Measurements from ENCODE around the gene CYREN.
"Not testable (repeated sequence)": the region's sequence is repeated elsewhere in the genome, so short reads cannot be mapped to it uniquely, and the experiment has no call there.

CYREN gene

DNA sequence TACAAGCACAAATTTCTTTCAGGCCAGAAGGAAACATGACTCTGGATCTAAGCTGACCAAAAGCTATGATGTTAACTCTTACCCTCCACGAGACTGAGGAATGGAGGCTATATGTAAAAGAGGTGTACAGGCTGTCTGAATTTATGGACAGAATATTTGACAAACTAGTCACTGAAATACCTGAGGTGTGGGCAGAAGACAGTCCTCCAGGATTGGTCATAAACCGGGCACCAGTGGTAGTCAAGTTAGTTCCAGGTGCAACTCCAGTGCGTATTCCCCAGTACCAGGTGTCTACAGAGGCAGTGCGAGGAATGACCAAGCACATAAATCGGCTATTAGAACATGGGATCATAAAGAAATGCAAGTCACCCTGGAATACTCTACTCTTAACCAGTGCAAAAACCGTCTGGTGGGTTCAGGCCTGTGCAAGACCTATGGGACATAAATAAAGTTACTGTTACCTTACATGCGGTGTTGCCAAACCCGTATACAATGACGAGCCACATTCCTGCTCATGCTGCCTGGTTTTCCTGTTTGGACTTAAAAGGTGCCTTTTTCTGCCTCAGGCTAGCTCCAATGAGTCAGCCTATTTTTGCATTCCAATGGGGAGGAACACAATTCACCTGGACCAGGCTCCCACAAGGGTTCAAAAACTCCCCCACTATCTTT, 6.7 kb upstream of the CYREN start:
- DNase-seq (ENCODE audit: low read depth) = no peak

DNA sequence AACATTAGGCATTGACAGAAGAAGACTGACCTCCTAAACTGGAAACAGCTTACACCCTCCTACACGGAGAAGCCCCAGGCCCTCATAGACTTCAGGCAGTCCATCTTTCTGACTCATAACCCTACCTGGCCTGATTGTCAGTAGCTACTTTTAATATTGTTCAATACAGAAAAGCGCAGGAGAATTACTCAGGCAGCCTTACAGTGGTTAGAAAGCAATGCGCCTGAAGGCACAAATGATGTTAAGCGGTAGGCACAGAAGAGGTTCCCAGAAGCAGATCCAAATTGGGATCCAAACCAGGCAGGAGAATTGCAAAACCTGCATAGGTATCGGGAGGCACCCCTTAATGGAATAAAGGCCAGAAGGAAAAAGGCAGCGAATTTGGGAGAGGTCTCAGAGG, 5.4 kb upstream of the CYREN start:
- DNase-seq (ENCODE audit: low read depth) = no peak

DNA sequence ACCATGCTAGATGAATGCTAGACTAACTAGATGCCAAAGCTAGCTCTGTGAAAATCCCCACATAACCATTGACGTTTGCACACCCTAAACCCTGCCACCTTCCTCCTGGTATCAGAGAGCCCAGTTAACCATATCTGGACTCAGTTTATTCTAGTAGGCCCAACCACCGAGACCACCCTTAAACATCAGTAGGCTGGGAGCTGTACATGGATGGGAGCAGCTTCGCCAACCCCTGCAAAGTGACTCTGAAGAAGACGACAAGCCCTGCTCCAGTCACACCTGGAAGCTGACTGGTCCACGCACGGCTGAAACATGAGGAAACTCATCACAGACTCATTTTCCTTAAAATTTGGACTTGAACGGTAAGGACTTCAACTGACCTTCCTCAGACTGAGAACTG, 4.4 kb upstream of the CYREN start:
- no peak for DNase-seq (ENCODE audit: low read depth)

DNA sequence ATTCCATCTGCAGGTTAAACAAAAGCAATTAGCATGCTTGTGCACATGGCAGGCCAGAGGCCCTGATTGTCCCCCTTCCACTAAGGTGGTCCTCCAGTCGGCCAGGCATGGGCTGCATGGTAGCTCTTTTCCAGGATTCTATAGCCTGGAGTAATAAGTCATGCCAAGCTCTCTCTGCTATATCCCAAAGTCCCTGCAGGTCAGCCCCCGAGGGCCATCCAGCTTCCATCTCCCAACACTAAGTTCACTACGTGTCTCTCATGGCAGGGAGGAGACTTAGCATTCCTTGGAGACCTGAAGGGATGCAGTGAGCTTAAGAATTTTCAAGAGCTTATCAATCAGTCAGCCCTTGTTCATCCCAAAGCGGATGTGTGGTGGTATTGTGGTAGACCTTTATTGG, 3.4 kb upstream of the CYREN start:
- DNase-seq (ENCODE audit: low read depth) = not testable (repeated sequence)

DNA sequence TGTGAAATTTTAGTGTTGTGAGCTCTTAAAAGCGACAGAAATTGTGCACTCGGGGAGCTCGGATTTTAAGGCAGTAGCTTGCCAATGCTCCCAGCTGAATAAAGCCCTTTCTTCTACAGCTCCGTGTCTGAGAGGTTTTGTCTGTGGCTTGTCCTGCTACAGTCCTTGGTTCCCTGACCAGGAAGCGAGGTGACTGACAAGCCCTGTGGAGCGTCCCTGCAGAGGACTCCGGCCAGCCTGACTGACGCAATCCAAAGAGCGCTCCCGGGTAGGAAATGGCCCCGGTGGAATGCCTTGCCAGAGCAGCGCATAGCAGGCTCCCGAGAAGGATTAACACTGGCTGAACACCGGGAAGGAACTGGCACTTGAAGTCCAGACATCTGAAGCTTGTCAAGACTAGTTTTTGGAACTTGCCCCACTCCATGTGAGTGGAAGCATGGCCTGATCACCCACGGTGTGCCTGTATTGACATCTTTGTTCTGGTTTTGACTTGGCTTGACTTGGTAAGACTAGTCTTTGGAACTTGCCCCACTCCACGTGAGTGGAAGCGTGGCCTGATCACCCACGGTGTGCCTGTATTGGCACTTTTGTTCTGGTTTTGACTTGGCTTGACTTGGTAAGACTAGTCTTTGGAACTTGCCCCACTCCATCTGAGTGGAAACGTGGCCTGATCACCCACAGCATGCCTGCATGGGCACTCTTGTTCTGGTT, 1.2 kb upstream of the CYREN start:
- not testable (repeated sequence) for DNase-seq (ENCODE audit: low read depth)

DNA sequence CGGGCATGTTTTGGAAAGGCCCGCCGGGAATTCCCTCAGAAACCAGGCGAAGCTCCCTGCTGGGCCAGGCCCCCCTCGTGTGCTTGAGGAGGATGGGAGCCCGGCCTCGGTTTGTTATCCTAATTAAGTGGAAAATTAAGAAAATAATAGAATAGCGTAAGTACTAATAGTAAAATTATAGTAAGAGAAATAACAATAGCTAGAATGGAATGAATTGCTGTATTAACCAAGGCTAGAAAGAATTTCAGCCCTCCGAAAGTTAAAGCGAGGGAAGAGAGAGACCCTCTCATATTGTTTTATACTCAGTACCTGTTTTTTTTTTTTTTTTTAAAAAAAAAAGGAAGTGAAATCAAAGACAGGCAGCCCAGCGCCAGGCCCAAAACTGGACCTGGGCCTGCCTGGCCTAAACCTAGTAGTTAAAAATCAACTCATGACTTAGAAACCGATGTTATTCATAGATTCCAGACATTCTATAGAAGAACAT, 533 bp upstream of the CYREN start:
- not testable (repeated sequence) for DNase-seq (ENCODE audit: low read depth)

DNA sequence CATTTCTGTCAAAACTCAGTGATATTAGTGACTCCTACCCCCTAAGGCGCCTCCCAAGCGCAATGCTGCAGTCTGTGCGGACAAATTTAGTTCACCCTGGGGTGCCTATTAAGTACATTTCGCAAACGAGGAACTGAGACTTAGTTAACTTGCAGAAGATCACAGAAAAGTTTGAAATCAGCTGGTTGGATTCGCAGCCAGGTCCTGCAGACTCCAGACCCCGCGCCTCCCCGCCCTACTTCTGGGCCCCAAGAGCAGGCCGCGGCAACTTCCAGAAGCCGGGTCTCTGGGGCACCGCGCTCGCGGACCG, 588 bp downstream of the CYREN start:
- no peak for DNase-seq (ENCODE audit: low read depth)

DNA sequence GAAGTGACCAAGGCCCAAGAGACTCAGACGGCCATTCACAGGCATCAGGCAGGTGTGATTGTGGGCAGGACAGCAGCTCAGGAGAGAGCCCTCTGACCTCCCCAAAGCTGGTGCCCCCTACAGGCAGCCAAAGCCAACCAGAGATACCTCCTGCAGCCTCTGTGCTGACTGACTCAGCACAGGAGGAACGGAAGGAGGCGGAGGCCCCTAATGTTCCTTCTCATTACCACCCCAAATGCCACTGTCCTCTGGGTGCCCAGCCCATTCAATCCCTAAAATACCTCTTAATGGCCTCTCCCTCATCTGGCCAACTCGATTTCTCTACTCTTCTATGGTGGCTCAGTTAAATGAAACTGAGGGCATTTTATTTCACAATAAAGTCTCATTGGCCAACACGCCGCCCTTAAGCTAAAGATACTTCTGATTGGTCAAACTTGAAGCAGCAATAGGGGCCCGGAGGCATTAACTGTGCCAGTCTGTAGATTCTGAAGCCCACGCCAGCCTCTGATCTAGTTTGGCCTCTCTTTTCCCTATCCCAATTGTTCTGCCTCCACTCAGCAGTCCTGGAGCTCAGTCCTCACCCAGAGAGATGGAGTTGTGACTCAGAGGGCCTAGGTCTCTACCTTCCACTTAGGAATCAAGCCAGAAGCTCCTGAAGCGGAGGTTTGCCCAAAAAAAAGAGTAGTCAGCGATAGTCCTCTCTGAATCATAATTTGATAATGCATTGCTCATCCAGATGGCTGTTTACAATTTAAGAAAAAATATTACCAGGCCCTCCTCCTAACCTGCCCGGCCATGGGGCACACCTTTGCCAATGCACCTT, 1.2 kb downstream of the CYREN start:
- peak; percentile 42 for DNase-seq (ENCODE audit: low read depth)

DNA sequence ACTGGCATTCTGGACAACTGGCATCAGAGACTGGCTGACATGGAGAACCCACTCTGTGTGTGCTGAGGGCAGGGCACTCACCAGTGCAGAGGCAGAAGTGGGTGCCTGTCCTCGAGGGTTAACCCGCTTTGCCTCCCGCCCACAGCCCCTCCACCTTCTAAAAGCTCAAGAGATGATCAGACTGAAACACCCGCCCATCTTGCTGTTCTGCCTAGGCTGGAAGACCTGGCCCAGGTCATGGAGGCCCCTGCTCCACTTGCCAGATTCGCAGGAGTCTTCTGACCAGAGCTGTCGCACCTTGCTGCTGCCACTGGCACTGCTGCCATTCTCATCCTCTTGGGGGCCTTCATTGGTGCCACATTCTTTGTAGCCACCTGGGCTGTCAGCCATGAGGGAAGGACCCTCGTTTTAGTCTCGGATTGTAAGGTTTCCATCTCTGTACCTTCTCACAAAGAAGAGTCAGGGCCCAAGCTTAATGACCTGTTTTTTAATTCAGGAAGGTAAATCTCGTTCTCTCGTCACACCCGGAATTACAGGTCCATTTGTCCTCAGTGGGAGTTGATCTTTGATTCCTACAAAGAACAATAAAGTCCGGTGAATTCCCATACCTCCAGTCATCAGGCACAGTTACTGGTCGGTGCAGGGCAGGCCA, 1.9 kb downstream of the CYREN start:
- DNase-seq (ENCODE audit: low read depth) = no peak

DNA sequence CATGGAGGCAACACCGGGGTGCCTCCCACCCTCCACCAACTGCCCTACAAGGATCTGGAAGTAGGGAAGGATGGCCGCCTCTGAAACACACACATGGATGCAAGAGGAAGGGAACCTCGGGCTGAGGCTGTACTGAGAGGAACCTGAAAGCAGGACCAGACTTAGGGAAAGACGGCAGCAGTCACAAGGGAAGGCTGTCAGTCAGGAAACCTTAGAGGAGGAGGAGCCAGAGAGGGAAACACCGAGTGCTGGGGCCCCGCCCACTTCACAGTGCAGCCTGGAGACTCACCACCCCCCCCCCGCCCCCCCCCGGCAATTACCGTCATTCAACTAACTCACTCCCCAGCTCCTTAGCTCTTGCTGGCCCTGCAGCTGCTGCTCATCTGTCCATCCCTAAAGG, 2.5 kb downstream of the CYREN start:
- no peak for DNase-seq (ENCODE audit: low read depth)

DNA sequence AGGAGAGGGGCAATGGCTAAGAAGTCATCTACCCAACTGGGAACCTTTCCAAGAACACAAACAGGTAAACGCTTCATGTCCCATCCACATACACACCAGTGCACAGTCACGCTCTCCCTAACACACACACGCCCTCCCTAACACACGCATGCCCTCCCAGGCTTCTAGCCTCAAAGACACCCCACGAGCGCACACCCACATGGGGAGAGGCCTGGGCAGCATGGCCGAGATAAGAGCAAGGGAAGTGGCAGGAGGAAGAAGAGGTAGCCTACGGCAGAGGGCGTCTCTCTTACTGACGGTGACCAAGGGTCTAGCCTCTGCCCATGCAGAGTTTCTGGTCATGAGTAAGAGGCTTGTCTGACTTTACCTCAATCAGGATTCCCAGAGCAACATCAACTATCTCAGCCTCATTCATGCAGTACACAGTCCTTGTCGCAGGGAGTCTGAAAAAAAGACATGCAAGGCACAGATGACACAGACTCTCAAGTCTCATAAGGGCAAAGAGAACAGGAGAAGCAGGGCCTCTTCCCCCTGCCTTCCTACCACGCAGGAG, 3.1 kb downstream of the CYREN start:
- DNase-seq (ENCODE audit: low read depth) = no peak

DNA sequence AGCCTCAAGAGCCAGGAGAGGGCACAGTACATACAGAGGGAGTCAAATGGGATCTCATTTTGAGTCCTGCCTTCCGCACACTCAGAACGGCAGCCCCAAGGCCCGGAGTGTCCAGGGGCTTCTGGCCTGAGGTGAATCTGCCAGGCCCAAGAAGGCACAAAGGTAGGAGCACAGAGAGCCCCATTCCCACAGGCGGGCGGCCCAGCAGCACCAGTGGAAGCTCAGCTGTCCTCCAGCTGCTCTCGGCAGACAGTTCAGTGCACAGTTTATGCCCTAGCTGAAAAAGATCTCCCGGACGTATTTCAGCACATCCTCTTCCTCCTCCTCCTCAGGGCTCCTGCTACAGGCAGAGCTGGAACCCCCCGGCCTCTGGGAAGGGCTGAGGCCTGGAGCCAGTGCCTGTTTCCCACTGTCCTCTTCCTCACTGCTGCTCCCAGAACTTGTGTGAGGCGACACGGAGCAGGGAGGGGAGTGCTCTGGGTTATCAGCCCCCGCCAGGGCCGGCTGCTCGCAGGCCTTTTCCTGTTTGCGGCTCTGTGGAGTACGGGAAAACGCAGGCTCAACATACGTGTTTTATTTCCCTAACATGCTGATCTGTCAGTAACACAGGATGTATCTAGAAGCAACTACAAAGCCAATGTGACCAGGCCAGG, 4.0 kb downstream of the CYREN start:
- no peak for DNase-seq (ENCODE audit: low read depth)

DNA sequence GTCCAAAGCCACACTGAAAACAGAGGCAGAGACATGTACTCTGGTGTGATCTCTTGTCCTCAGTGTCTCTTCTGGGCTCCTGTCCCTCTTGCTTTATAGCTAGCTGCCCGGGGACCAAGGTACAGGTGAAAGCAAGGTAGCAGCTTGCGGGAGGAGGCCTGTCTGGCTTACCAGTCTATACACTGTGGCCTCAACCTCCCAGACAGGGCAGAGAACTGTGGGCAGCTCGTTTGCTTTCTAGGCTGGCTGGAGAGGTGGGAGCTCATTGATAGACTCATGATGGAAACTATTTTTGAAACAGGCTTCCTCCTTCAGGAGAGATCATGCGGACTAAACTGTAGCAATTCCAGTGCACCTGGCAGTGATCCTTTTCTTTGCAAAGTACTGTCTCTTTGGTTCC, 4.6 kb downstream of the CYREN start:
- no peak for DNase-seq (ENCODE audit: low read depth)

DNA sequence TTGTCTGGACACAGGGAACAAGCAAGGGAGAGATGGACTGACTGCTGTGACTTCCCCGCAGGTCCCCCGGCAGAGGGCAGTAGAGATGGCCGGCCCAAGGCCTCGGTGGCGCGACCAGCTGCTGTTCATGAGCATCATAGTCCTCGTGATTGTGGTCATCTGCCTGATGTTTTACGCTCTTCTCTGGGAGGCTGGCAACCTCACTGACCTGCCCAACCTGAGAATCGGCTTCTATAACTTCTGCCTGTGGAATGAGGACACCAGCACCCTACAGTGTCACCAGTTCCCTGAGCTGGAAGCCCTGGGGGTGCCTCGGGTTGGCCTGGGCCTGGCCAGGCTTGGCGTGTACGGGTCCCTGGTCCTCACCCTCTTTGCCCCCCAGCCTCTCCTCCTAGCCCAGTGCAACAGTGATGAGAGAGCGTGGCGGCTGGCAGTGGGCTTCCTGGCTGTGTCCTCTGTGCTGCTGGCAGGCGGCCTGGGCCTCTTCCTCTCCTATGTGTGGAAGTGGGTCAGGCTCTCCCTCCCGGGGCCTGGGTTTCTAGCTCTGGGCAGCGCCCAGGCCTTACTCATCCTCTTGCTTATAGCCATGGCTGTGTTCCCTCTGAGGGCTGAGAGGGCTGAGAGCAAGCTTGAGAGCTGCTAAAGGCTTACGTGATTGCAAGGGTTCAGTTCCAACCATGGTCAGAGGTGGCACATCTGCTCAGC, 6.0 kb downstream of the CYREN start:
- DNase-seq (ENCODE audit: low read depth) = no peak

DNA sequence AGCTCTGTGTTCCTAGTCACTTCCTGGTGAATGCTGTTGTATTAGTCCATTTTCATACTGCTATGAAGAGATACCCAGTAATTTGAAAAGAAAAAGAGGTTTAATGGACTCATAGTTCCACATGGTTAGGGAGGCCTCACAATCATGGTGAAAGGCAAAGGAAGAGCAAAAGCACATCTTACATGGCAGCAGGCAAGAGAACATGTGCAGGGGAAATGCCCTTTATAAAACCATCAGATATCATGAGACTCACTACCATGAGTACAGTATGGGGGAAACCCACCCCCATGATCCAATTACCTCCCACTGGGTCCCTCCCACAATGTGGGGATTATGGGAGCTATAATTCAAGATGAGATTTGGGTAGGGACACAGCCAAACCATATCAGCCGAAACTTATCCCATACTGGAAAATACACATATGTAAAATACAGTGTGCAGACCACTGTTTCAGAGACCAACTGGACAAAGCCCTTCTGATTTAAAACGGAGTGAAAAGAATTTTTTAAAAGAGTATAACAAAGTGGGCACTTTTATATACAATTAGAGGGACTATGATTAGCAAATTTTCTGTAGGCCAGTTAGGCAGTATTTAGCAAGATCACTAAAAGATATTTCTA, 8.0 kb downstream of the CYREN start:
- DNase-seq (ENCODE audit: low read depth) = no peak

DNA sequence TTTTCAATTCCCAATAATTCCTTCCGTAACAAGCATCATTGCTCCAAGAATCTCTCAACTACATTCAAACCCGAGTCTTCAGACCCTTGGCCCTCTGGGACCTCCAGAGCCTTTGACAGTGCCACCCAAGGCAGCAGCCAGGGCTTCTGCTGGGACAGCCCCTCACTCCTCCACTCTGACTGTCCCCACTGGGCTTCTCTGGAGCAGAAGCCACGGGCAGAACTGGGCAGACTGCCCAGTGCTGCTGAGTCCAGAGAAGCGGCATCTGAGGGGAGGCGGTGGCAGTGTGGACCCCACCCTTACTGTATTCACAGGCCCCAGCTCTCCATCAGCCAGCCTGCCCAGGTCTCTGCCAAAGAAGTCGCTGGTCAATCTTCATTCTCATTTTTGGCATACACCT, 8.8 kb downstream of the CYREN start:
- no peak for DNase-seq (ENCODE audit: low read depth)

DNA sequence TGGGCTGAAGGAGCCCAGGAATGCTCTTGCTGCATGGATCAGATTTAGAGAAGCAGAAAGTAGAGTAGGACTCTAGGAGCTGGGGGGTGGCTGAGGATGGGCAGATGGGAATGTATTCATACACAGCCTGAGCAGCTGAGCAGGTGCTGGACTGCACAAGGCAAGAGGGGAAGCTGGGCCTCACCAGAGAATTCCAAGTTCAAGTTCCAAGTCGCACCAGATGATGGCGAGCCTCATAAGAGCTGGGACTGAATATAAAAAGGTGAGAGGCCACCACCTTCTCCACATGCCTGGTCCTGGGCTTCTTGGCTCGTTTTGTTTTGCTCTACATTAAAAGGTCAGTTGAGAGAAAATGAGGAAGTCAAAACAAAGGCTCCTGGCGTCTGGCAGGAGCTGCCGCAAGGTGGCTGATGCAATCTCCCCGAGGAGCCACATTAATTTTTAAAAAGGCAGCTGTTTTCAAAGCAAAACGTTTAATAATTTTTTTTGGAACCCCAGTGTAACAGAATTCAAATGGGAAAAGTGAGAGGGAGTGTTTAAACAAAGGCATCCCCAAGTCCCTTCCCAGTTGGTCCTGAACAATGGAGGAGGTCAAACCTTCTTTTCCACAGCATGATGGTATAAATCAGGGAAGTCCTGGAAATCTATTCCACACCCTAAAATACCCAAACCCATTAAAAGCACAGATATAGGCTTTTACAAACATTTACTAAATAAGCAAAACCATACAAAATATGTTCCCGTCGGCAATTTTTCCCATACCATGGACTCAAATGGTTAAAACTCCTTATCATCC, 9.5 kb downstream of the CYREN start:
- no peak for DNase-seq (ENCODE audit: low read depth)

DNA sequence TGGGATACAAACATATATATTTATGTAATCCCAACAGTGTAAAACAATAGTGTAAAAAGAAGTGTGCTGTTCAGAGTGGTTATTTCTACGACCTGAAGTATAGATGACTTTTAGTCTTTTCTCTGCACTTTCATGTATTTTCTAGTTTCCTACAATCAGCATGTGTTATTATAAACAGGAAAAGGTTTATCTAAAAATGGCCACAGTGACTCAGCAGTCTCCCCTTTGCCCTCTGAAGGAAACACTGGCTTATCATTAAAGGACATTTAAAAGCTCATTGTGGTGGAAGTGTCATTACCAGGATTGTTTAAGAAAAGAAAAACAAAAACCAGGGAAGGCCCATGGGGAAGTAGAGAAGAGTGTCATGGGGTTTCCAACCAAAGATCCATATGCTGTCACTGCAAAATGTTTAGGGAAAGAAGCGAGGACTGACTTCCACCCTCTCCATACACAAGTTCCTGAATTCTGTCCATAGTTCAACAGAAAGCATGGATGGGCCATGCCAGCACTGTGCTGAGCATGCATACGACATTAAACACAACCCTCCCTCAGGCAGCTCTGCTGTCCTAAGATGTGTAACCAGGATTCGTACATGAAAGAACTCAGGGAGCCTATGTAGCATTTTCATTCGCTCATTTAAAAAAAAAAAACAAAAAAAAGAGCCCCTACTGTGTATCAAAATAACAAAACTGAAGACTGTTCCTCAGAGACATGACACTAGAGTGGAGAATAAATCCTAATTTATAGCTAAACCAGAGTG, 10.2 kb downstream of the CYREN start:
- DNase-seq (ENCODE audit: low read depth) = no peak

Measured in activated T-helper 9 cell treated with anti-CD3 and anti-CD28 coated beads, Interleukin-2, amount 50 U/mL, for 16 hours (primary cell).